ENCODE measurements around the gene SLC7A11.
"Not testable (repeated sequence)": the region's sequence is repeated elsewhere in the genome, so short reads cannot be mapped to it uniquely, and the experiment has no call there.

The SLC7A11 gene

DNA sequence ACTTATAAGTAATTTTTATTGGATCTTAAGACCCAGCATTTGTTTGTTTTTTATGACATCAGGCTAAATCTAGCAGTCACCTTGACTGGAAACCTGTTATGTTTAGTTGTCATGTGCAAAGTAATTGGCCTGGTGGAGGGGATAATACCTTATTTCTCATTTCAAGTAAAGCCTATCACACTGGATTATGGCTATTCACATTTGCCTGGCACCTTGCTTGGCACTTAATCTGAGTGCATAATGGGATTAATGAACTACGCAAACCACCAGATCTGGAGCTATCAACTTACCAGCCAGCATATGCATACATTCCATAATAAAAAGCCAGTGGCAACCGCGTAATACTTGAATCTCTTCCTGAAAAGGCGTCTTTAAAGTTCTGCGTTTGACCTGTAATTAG, 23.2 kb downstream of the SLC7A11 start:
- no peak for FAIRE-seq
- no peak for DNase-seq (ENCODE audit: extremely low spot score, insufficient read length, low read depth)

GRCh38 chr4:138217567-138217966, 24.6 kb downstream of the SLC7A11 start:
- FAIRE-seq (no peak), DNase-seq (ENCODE audit: extremely low spot score, insufficient read length, low read depth) (no peak)

GRCh38 chr4:138216272-138216867, 25.8 kb downstream of the SLC7A11 start:
- no peak for FAIRE-seq
- DNase-seq (ENCODE audit: extremely low spot score, insufficient read length, low read depth): no peak

DNA sequence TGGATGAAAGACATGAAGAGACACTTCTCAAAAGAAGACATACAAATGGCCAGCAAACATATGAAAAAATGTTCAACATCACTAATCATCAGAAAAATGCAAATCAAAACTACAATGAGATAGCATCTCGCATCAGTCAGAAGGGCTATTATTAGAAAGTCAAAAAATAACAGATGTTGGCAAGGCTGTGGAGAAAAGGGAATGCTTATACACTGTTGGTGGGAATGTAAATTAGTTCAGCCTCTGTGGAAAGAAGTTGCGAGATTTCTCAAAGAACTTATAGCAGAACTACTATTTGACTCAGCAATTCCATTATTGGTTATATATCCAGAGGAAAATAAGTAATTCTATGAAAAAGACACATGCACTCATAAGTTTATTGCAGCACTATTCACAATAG, 31.6 kb downstream of the SLC7A11 start:
- not testable (repeated sequence) for FAIRE-seq; DNase-seq (ENCODE audit: extremely low spot score, insufficient read length, low read depth)

- FAIRE-seq: no peak
These were observed 33.1 kb downstream of the SLC7A11 start for GRCh38 chr4:138209094-138209493.

DNA sequence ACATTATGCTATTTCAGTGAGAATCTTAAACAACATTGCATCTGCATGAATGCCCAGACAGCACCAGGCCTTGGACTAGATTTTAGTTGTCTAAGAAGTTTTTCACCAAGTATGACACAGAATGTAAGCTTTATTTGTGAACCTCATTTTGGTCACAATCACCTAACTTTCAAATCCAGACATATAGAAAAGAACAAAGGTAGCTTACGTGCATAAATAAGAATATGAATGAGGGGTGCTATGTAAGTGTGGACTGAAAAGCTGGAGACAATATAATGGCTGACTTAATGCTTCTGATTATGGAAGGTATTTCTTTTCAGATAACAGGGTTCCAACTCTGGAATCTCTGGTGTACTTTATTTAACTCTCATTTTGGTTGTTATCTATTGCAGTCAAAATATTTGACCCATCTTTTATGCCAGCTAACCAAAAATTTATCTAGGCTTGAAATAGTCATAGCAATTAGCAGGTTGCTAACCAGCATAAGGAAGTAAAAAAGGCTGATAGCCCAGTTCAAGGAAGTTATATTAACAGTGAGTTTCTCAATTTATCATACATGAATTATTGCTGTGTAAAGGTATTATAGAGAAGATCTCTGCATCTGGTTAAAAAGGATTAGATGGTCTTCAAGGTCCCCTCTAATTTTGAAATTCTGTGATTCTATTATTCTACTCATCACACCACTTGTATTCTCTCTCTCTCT, 36.5 kb downstream of the SLC7A11 start:
- FAIRE-seq: no peak
- no peak for DNase-seq (ENCODE audit: extremely low spot score, insufficient read length, low read depth)

More at GRCh38 chr4:138209094-138209493, 33.1 kb downstream of the SLC7A11 start:
- DNase-seq (ENCODE audit: extremely low spot score, insufficient read length, low read depth): no peak

DNA sequence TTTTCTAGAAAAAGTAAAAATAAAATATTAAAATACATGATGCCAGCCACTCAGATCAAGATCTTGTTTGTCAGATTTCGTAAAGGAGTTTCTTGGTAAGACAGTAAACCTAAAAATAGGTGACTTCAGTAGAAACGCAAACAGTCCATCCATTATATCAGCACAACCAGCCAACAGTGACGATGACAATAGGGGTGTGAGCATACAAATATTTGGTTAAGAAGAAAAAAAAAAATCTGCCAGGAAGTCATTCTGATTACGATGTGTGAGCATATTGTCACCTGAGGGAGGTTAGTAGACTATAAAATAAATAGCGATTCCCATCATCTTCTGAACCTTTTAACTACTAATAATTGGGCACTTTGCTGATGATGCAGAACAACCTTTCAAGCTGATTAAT, 37.6 kb downstream of the SLC7A11 start:
- DNase-seq (ENCODE audit: extremely low spot score, insufficient read length, low read depth): no peak

DNA sequence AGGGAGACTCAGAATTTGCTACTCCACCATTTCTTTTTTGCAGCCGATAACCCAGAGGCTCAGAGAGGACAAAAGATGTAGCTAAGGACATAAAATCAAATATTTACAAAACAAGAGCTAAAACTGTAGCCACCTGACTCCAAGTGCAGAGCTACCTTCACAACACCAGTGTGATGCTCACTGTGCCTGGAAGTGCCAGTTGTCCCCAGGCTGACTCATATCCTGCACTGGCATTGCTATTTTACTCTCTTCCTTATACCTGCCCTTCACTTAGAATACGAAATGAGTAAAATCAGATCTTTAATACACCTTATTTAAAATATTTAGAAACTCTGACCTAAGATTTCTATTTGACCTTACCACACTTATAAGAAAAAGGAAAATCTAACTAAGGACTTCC, 39.5 kb downstream of the SLC7A11 start:
- no peak for DNase-seq (ENCODE audit: extremely low spot score, insufficient read length, low read depth)
- no peak for FAIRE-seq

More for the DNA sequence above, 37.6 kb downstream of the SLC7A11 start:
- no peak for FAIRE-seq

DNA sequence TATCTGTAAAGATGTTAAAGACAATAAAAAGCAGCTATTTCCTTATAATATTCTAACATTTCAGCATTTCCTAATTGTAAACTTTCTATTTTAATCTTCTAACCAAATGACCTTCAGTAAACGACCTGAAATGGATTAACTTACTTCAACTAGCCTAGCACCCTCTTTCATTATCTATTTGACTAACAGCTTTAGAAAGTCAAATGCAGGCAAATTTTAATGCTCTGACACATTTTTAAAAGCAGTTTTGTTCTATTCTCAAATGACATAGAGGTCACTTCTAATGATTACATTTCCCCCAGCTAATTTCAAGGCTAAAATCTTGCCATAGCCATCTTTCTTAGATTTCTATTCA, 41.9 kb downstream of the SLC7A11 start:
- DNase-seq (ENCODE audit: extremely low spot score, insufficient read length, low read depth) (no peak), FAIRE-seq (no peak)

DNA sequence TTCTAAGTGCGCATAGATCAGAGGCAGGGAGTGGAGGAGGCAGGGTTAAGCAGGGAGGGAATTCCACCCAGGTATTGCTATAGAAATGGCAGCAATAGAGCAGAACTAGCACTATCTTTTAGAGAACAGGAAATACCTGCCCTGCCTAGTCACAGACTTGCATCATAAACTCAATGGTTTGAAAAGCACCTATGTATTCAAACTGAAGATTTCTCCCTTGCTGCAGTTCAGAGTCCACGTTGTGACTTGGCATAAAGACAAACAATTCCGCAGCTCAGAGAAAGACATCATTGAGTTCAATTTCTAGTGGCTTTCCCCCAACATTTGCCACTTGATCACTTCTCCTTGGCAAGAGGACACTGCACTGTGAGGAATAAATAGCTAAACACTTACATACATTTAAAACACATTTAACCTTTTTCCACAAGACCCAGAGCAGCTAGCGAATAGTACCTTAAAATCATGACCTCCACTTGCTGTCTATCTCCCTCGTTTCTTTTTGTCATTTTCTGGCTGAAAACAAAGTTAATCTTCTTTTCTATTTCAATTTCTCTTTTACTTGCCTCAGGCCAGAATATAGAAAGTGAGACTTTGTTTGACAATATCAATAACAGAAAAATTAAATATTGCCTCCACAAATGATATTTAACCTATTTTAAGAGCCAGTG, 42.4 kb downstream of the SLC7A11 start:
- FAIRE-seq (peak; percentile 63), DNase-seq (ENCODE audit: extremely low spot score, insufficient read length, low read depth) (no peak)

DNA sequence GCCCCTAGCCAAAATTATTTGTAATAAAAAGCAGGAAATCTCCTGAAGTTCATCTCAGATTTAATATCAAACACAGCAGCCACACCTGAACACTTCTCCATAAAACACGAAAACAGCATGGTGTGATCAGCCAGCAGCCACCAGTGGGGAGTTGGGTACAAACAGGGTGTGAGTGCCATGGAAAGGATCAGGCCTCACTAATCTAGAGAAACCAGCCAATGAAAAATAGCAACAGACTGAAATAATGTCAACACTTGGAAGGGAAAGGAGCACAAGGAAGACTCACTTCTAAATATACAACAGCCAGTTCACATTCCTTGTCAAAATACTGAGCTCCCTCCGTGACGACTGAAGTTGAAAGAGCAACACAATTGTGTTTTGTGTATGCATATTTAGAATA, 46.0 kb downstream of the SLC7A11 start:
- no peak for FAIRE-seq
- no peak for DNase-seq (ENCODE audit: extremely low spot score, insufficient read length, low read depth)

DNA sequence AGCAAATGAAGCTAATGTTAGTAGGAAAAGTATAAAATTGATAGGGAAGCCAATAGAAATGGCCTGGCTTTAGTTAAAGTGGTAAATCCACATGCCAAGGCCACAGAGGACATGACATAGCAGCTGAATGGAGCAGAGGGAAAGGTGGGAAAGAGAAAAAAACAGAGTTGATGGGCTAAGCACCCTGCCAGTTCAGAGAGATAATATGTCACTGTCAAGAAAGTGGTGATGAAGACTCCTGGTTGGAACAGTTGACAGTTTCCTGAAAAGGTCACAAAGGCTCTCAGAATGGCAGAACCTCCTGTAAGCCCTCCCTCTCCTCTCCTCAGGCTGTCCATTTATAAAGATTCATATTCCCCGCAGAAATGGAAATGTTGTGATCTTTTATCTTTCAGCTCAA, 48.2 kb downstream of the SLC7A11 start:
- no peak for FAIRE-seq

DNA sequence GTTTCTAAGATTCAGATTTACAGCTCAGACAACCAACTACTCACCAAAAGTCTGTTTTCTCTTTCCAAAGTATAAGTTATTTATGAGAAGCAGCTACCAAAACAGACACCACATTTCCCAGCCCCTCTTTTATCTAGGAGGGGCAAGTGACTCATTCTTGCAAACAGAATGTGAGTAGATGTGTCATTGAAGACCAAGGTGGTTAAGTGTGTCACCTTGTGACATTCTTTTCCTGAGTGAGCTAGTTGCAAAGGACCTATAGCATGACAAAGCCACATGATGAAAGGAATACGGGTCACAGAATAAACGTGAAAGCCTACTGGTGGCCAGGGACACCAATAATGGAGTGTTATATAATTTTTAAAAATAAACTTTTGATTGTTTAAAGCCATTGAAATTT, 50.0 kb downstream of the SLC7A11 start:
- no peak for FAIRE-seq
- DNase-seq (ENCODE audit: extremely low spot score, insufficient read length, low read depth): no peak

More for the DNA sequence above, 48.2 kb downstream of the SLC7A11 start:
- no peak for DNase-seq (ENCODE audit: extremely low spot score, insufficient read length, low read depth)

DNA sequence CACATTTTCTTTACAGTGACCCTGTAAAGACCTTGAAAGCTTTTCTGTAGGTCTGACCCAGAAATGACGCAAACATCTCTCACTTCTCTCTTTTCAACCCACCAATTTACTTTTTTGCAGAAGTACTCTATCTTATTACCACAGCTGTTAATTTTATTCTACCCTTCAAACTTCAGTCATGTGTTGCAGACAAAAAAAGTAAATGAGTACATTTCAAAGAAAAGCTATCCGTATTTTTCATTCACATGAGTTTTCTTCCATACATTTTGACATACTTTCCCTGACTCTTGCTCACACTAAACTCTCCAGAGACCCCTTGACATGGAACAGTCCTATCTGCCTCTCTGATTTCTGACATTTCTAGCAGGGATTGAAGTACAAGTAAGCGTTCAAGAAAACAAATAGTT, 51.7 kb downstream of the SLC7A11 start:
- peak; percentile 32 for DNase-seq (ENCODE audit: extremely low spot score, insufficient read length, low read depth)
- peak; percentile 72 for FAIRE-seq

DNA sequence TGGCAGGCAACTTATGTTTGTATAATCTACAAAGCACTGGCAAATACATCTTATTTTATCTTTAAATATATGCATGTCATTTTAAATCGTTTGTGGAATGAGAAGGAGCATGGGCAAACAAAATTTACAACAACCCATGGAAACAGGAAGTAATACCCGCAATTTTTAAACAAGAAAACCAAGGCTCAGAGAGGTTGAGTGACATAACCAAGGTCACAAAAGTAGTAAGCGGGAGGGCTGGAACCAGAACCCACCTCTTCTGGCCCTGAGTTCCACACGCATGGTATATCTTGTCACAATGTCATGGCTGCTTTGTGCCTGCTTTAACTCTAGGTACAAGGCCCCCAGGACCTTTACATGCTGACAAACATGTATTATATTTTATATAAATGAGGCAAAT, 52.9 kb downstream of the SLC7A11 start:
- DNase-seq (ENCODE audit: extremely low spot score, insufficient read length, low read depth) (no peak), FAIRE-seq (no peak)

- FAIRE-seq (no peak), DNase-seq (ENCODE audit: extremely low spot score, insufficient read length, low read depth) (no peak)
These were observed 53.6 kb downstream of the SLC7A11 start for GRCh38 chr4:138188406-138189084.

DNA sequence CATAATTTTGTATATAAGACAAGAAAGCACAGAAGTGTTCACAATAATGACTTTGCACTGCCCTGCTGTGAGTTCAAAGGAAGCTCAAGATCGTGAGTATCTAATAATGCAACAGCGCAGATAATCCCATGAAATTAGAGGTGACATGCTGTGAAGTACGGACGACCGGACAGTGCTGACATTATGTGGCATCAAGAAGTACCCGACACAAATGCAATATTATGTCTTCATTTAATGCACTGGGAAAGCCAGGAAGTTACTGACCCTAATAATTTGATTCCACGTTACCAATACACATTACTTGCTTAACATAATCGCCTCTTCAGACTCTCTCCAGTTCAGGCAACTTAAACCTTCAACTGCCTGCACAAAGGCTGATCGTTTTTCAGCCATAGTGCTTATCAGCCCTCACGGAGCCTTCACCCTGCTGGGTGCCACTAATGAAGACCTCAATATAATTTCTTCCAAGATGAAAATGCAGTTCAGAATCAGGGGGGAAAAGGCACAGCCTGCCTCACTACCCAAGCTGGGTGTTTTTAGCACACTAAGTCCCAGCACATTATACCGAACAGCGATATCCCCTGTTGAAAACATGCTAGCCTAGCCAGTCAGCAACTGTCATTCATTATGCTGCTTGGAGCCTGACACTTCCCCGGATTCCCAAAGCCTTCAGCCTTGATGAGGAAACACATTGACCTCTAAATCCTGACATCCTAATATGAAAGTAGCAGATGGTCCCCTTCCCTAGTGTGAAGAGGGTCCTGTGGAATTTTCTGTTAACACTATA, 56.1 kb downstream of the SLC7A11 start:
- FAIRE-seq (no peak), DNase-seq (ENCODE audit: extremely low spot score, insufficient read length, low read depth) (no peak)

DNA sequence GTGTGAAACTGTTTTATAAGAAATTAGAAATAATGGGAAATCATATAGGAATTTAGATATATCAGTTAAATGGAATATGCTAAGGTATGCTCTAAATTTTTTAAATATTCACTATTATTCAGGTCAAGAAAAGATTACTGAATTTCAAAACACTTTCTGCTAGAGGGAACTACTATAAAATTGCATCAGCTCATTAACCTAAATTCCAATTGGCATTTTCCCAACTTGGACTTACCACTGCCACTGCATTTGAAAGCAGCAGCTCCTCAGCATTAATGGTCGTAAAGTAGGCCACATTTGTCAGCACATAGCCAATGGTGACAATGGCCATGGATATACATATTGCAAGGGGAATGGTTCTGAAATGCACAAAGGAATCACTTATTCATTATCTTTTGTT, 57.3 kb downstream of the SLC7A11 start:
- FAIRE-seq: no peak
- DNase-seq (ENCODE audit: extremely low spot score, insufficient read length, low read depth): no peak

DNA sequence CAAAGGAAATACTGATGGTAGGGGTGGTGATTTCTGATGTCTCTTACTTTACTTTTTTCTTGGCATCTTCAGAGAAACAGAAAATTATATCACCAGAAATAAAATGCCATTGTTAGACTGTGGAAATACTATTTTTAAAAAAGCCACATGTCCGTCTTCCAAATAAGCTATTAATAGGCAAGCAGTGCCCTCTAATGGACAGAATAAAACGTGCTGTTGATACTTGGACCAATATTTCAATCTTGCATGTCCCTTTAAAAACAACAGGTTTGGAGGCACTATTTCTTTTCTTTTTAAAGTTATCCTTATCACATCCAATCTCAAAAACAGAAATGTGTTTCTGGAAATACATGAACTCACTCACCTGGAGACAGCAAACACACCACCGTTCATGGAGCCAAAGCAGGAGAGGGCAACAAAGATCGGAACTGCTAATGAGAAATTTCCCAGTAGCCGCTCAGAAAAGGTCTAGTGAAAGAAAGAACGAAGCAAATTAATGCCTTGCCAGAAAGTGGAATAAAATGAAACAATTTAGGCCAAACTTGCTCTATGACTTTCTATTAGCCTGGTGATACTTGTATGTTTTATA, 59.2 kb downstream of the SLC7A11 start:
- DNase-seq (ENCODE audit: extremely low spot score, insufficient read length, low read depth) (no peak), FAIRE-seq (peak; percentile 45)

DNA sequence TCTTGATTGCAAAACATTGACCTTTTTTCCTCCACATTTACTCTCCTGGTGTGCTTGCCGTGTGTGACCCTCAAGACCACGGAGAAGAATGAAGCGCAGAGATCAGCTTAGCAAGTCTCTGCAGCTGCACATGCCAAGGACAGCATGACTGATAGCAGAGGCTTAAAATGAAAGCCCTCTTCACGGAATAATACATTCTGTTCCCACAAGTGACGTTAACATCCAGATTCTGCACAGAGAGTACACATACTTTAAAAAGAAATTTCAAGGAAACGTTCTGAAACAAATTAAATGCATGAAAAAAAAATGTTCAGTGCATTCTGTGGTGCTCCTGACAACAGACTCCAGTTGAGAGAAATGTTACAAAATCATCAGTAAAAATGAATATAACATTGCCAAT, 60.9 kb downstream of the SLC7A11 start:
- no peak for DNase-seq (ENCODE audit: extremely low spot score, insufficient read length, low read depth)
- no peak for FAIRE-seq

Measured in GM18507 (cell line).